ENCODE results near the gene SLC25A6. TPM values are rescaled to one million over a fixed set of nuclear protein-coding genes. Genes with fewer than 3 reads are reported as not detected.

SLC25A6 gene
- total and polyA plus RNA-seq, 2 experiments from 2014 or later = 256 to 317 TPM

GRCh38 chrX:1393871-1394615 lies 2.1 kb upstream of the SLC25A6 start:
- H3K9ac ChIP-seq = peak overlapping the region; percentile 83
- 34 to 42% methylated on average over 10 to 15 of the region's 16 CpGs for WGBS, 2 experiments (ENCODE audit: low coverage in 1 of 2, low lambda C conversion rate in 2 of 2, missing lambda C conversion rate in 2 of 2)
- peak overlapping the region; percentile 93 for H3K4me3 ChIP-seq
- H3K36me3 ChIP-seq (ENCODE audit: low read depth) = no peaks in the 10 kb centered on the region; the same call in 1 of the 2 replicates
- H3K9me2 ChIP-seq (ENCODE audit: insufficient read depth) = no peaks in the 10 kb centered on the region
- H4K20me1 ChIP-seq (ENCODE audit: insufficient read depth) = peaks cover 12% of the 10 kb centered on the region
- in situ Hi-C loops (cut with MboI) = no loop called here
- TF ChIP-seq EZH2phosphoT487 (IDR thresholded peaks at IDR 0.05; ENCODE audit: insufficient read depth, low read depth) (no peak), EZH2 (IDR thresholded peaks at IDR 0.05; ENCODE audit: insufficient read depth, poor library complexity, severe bottlenecking) (no peak)
- H3K79me2 ChIP-seq (ENCODE audit: insufficient read depth) = peaks cover 52% of the 10 kb centered on the region
- H3K9me3 ChIP-seq (ENCODE audit: low read depth) = no peaks in the 10 kb centered on the region
- peak overlapping the region; percentile 49 for H3K27ac ChIP-seq
- 0 out of 2 replicates have a peak overlapping the region, but pooled peaks have one; percentile 48 for H2AFZ ChIP-seq
- H3K27me3 ChIP-seq (replicated peaks; ENCODE audit: insufficient read depth) = no peaks in the 10 kb centered on the region
- peaks cover 10% of the 10 kb centered on the region; the same call in 1 of the 2 replicates for H3F3A ChIP-seq (ENCODE audit: insufficient read depth)
- H3K4me1 ChIP-seq (ENCODE audit: insufficient read depth) = peaks cover 24% of the 10 kb centered on the region
- no peak for DNase-seq
- H3K4me2 ChIP-seq (ENCODE audit: unreplicated experiment) = peak overlapping the region; percentile 97

- H2AFZ ChIP-seq = peak overlapping the region; percentile 84
- no peaks in the 10 kb centered on the region for H3K9me3 ChIP-seq (ENCODE audit: low read depth)
- no peak for TF ChIP-seq EZH2phosphoT487 (IDR thresholded peaks at IDR 0.05; ENCODE audit: insufficient read depth, low read depth)
- TF ChIP-seq EZH2 (IDR thresholded peaks at IDR 0.05; ENCODE audit: insufficient read depth, poor library complexity, severe bottlenecking) = no peak
- H3K4me2 ChIP-seq (ENCODE audit: unreplicated experiment) = peak overlapping the region; percentile 97
- 0 to 1% methylated on average over 40 to 51 of the region's 76 CpGs for WGBS, 2 experiments (ENCODE audit: low coverage in 1 of 2, low lambda C conversion rate in 2 of 2, missing lambda C conversion rate in 2 of 2)
- peaks cover 15% of the 10 kb centered on the region for H4K20me1 ChIP-seq (ENCODE audit: insufficient read depth)
- H3K9me2 ChIP-seq (ENCODE audit: insufficient read depth) = no peaks in the 10 kb centered on the region
- H3F3A ChIP-seq (ENCODE audit: insufficient read depth) = peaks cover 10% of the 10 kb centered on the region; the same call in 1 of the 2 replicates
- H3K4me3 ChIP-seq = peak overlapping the region; percentile 93
- H3K27ac ChIP-seq = peak overlapping the region; percentile 70
- in situ Hi-C loops (cut with MboI) = no loop called here
- peaks cover 24% of the 10 kb centered on the region for H3K4me1 ChIP-seq (ENCODE audit: insufficient read depth)
- DNase-seq = peak; percentile 87
- peaks cover 4% of the 10 kb centered on the region; the same call in 1 of the 2 replicates for H3K36me3 ChIP-seq (ENCODE audit: low read depth)
- H3K9ac ChIP-seq = peak overlapping the region; percentile 83
- peaks cover 67% of the 10 kb centered on the region for H3K79me2 ChIP-seq (ENCODE audit: insufficient read depth)
- no peaks in the 10 kb centered on the region for H3K27me3 ChIP-seq (replicated peaks; ENCODE audit: insufficient read depth)
Observed at GRCh38 chrX:1392376-1393068, 609 bp upstream of the SLC25A6 start.

DNA sequence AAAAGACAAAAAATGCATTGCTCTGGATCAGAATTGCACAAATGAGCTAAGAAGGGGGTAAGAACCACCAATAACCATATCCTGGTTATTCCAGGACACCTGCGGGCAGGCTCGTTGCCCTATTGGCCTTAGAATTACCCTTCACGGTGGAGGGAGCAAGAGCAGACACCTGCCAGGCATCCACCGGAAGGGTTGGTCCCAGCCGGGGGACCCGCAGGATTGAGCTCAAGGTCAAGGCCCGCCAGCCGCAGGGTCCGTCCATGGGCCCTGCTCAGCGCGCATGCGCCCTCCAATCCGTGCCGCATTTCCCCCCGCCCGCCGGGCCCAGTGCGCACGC lies 575 bp downstream of the SLC25A6 start:
- DNase-seq = no peak
- no peak overlapping the region for H2AFZ ChIP-seq

GRCh38 chrX:1390621-1391369 lies 1.1 kb downstream of the SLC25A6 start:
- H4K20me1 ChIP-seq (ENCODE audit: insufficient read depth) = peaks cover 15% of the 10 kb centered on the region
- H3K9me3 ChIP-seq (ENCODE audit: low read depth) = no peaks in the 10 kb centered on the region
- H3K36me3 ChIP-seq (ENCODE audit: low read depth) = peaks cover 17% of the 10 kb centered on the region; the same call in 1 of the 2 replicates
- in situ Hi-C loops (cut with MboI) = no loop called here
- peak overlapping the region; percentile 93 for H3K4me3 ChIP-seq
- peak overlapping the region; percentile 95; the same call in 1 of the 2 replicates for H3K27ac ChIP-seq
- no peak overlapping the region for H2AFZ ChIP-seq
- 39 to 43% methylated on average over 30 of the region's 30 CpGs for WGBS, 2 experiments (ENCODE audit: low coverage in 1 of 2, low lambda C conversion rate in 2 of 2, missing lambda C conversion rate in 2 of 2)
- peak; percentile 38 for DNase-seq
- H3K79me2 ChIP-seq (ENCODE audit: insufficient read depth) = peaks cover 64% of the 10 kb centered on the region
- peak overlapping the region; percentile 98 for H3K9ac ChIP-seq
- peaks cover 10% of the 10 kb centered on the region; the same call in 1 of the 2 replicates for H3F3A ChIP-seq (ENCODE audit: insufficient read depth)
- peaks cover 24% of the 10 kb centered on the region for H3K4me1 ChIP-seq (ENCODE audit: insufficient read depth)
- H3K9me2 ChIP-seq (ENCODE audit: insufficient read depth) = no peaks in the 10 kb centered on the region
- H3K27me3 ChIP-seq (replicated peaks; ENCODE audit: insufficient read depth) = no peaks in the 10 kb centered on the region
- TF ChIP-seq EZH2phosphoT487 (IDR thresholded peaks at IDR 0.05; ENCODE audit: insufficient read depth, low read depth) = no peak
- no peak for TF ChIP-seq EZH2 (IDR thresholded peaks at IDR 0.05; ENCODE audit: insufficient read depth, poor library complexity, severe bottlenecking)
- H3K4me2 ChIP-seq (ENCODE audit: unreplicated experiment) = peak overlapping the region; percentile 83

More for the DNA sequence above, 575 bp downstream of the SLC25A6 start:
- H3K27me3 ChIP-seq (replicated peaks; ENCODE audit: insufficient read depth) = no peaks in the 10 kb centered on the region
- H3K9ac ChIP-seq = peak overlapping the region; percentile 98
- in situ Hi-C loops (cut with MboI) = no loop called here
- H3K4me1 ChIP-seq (ENCODE audit: insufficient read depth) = peaks cover 24% of the 10 kb centered on the region
- TF ChIP-seq EZH2 (IDR thresholded peaks at IDR 0.05; ENCODE audit: insufficient read depth, poor library complexity, severe bottlenecking) (no peak), EZH2phosphoT487 (IDR thresholded peaks at IDR 0.05; ENCODE audit: insufficient read depth, low read depth) (no peak)
- no peaks in the 10 kb centered on the region for H3K9me2 ChIP-seq (ENCODE audit: insufficient read depth)
- no peaks in the 10 kb centered on the region for H3K9me3 ChIP-seq (ENCODE audit: low read depth)
- H3K79me2 ChIP-seq (ENCODE audit: insufficient read depth) = peaks cover 70% of the 10 kb centered on the region
- 0 to 1% methylated on average over 6 to 16 of the region's 19 CpGs for WGBS, 2 experiments (ENCODE audit: low coverage in 1 of 2, low lambda C conversion rate in 2 of 2, missing lambda C conversion rate in 2 of 2)
- peaks cover 15% of the 10 kb centered on the region for H4K20me1 ChIP-seq (ENCODE audit: insufficient read depth)
- H3K4me2 ChIP-seq (ENCODE audit: unreplicated experiment) = peak overlapping the region; percentile 83
- H3K27ac ChIP-seq = peak overlapping the region; percentile 95; the same call in 1 of the 2 replicates
- H3K4me3 ChIP-seq = peak overlapping the region; percentile 93
- H3K36me3 ChIP-seq (ENCODE audit: low read depth) = peaks cover 12% of the 10 kb centered on the region; the same call in 1 of the 2 replicates
- peaks cover 10% of the 10 kb centered on the region; the same call in 1 of the 2 replicates for H3F3A ChIP-seq (ENCODE audit: insufficient read depth)

Measured in GM23248 (cell line).